Rectal smooth muscle tissue (tissue), 1 donor: ENCODE results near the gene TXNDC15.
"Not testable (repeated sequence)": the region's sequence is repeated elsewhere in the genome, so short reads cannot be mapped to it uniquely, and the experiment has no call there.

Source experiments
- H3K27ac ChIP-seq: one replicate; pipeline ENCODE4 v1.7.0; 2013; ENCODE audit warnings: low read depth, low read length, inconsistent platforms
- H3K27me3 ChIP-seq: one replicate; pipeline ENCODE4 v1.7.0; 2013; ENCODE audit warnings: low read length; ENCODE audit not compliant: control insufficient read depth, insufficient read depth
- H3K36me3 ChIP-seq: one replicate; pipeline ENCODE4 v1.7.0; 2013; ENCODE audit warnings: low read length; ENCODE audit not compliant: control insufficient read depth, insufficient read depth
- H3K4me1 ChIP-seq: one replicate; pipeline ENCODE4 v1.7.0; 2013; ENCODE audit warnings: low read length; ENCODE audit not compliant: control insufficient read depth, insufficient read depth
- H3K4me3 ChIP-seq: one replicate; pipeline ENCODE4 v1.7.0; 2013; ENCODE audit warnings: low read length
- H3K9ac ChIP-seq: one replicate; pipeline ENCODE4 v1.7.0; 2013; ENCODE audit warnings: low read length

TXNDC15 gene

GRCh38 chr5:134846641-134846960 is 27.6 kb upstream of the TXNDC15 start:
- peak overlapping the region; percentile 90 for H3K27ac ChIP-seq
- H3K4me3 ChIP-seq = peak overlapping the region; percentile 59
- peak overlapping the region; percentile 6 for H3K9ac ChIP-seq
- peaks cover 12% of the 10 kb centered on the region for H3K4me1 ChIP-seq
- no peaks in the 10 kb centered on the region for H3K27me3 ChIP-seq
- no peaks in the 10 kb centered on the region for H3K36me3 ChIP-seq

DNA sequence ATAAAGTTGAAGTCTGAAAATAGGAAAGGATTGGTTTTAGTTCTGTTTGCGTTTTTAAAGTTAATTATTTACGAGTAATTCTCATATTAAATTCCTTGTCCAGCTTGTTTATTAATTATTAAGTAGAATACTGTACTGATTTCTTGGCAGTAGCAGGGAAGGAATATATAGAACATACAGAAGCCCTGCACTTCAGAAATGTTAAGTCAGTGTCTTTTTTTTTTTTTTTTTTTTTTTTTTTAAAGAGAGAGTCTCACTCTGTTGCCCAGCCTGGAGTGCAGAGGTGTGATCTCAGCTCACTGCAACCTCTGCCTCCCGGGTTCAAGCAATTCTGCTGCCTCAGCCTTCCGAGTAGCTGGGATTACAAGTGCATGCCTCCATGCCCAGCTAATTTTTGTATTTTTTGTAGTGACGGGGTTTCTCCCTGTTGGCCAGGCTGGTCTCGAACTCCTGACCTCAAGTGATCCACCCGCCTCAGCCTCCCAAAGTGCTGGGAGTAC is 24.7 kb upstream of the TXNDC15 start:
- peaks cover 12% of the 10 kb centered on the region for H3K4me1 ChIP-seq
- H3K9ac ChIP-seq, H3K27me3 ChIP-seq, H3K4me3 ChIP-seq, H3K36me3 ChIP-seq, H3K27ac ChIP-seq: not testable (repeated sequence)

GRCh38 chr5:134851307-134851923 is 22.8 kb upstream of the TXNDC15 start:
- Histone ChIP-seq H3K4me1 (peaks cover 12% of the 10 kb centered on the region), H3K27ac (no peak overlapping the region), H3K36me3 (peaks cover 4% of the 10 kb centered on the region)

DNA sequence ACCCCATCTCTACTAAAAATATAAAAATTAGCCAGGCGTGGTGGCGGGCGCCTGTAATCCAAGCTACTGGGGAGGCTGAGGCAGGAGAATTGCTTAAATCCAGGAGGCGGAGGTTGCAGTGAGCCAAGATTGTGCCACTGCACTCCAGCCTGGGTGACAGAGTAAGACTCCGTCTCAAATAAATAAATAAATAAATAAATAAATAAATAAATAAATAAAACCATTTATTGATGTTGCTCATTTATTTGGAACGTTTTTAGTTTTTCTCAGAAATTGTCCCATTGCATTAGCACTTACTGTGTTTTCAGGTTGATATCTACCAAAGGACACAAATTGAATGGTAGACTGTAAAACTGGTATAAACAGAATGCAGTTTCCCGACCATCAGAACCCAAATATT is 17.7 kb upstream of the TXNDC15 start:
- H3K4me1 ChIP-seq, H3K27me3 ChIP-seq, H3K27ac ChIP-seq, H3K4me3 ChIP-seq, H3K36me3 ChIP-seq, H3K9ac ChIP-seq: not testable (repeated sequence)

More at GRCh38 chr5:134851307-134851923, 22.8 kb upstream of the TXNDC15 start:
- Histone ChIP-seq H3K9ac (no peak overlapping the region), H3K27me3 (no peaks in the 10 kb centered on the region), H3K4me3 (no peak overlapping the region)

GRCh38 chr5:134857401-134857800 is 16.8 kb upstream of the TXNDC15 start:
- no peak overlapping the region for H3K27ac ChIP-seq
- H3K4me1 ChIP-seq = no peaks in the 10 kb centered on the region
- H3K4me3 ChIP-seq = no peak overlapping the region
- peaks cover 10% of the 10 kb centered on the region for H3K36me3 ChIP-seq
- H3K27me3 ChIP-seq = no peaks in the 10 kb centered on the region
- no peak overlapping the region for H3K9ac ChIP-seq

GRCh38 chr5:134864707-134865106 is 9.5 kb upstream of the TXNDC15 start:
- no peak overlapping the region for H3K9ac ChIP-seq
- no peaks in the 10 kb centered on the region for H3K27me3 ChIP-seq
- no peaks in the 10 kb centered on the region for H3K36me3 ChIP-seq
- H3K4me3 ChIP-seq = no peak overlapping the region
- no peaks in the 10 kb centered on the region for H3K4me1 ChIP-seq
- no peak overlapping the region for H3K27ac ChIP-seq

DNA sequence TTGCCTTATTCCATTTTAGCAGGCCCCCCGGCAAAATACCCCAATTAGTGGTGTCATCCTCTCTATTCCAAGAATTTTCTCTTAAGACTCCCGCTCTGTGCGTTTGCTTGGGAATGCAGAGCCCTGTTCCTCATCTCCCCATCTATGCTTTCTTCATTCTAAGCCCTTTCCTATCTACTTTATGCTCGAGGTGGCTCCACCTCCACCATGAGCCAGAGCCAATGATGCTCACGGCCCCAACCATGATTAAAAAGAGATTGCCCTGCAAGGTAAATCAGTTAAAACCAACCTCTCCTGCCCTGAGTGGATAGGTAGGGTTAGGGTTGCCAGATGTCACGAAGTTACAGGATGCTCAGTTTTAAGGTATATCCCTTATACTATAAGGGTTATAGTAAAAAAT is 677 bp upstream of the TXNDC15 start:
- Histone ChIP-seq H3K4me1 (peaks cover 10% of the 10 kb centered on the region), H3K27me3 (no peaks in the 10 kb centered on the region), H3K9ac (peak overlapping the region; percentile 78), H3K27ac (peak overlapping the region; percentile 96), H3K36me3 (no peaks in the 10 kb centered on the region), H3K4me3 (peak overlapping the region; percentile 95)

DNA sequence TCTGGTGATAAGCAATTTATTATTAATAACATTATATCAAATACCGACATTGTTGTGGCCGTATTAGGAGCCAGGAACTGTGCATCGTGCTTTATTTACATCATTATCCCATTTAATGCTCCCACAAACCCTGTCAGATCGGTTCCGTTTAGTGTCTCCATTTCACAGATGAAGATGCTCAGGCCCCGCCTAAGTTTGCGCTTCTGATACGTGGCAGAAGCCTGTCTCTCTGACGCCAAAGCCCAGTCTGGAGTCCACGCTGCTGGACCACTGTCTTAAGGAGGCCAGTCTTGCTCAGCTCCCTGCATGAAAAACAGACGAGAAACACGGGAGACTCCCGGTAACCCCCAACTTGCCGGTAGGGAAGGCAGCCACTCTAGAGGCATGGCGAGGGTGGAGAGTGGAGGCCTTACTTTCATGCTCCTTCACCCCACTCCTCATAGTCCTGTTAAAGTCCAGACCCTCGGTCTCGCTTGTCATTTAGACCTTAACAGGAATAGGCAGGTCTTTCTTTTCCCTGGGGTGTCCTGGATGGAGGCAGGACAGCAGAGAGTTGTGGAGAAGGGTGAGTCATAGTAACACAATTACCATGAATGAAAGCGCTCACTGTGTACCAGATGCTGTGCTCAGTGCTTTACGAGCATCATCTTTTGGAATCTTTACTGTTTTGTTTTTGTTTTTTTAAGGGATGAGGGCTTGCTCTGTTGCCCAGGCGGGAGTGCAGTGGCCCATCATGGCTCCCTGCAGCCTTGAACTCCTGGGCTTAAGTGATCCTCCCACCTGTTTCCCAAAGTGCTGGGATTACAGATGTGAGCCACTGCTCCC is 872 bp downstream of the TXNDC15 start:
- Histone ChIP-seq H3K36me3 (no peaks in the 10 kb centered on the region), H3K9ac (peak overlapping the region; percentile 78), H3K4me3 (peak overlapping the region; percentile 95), H3K27ac (peak overlapping the region; percentile 96), H3K4me1 (peaks cover 10% of the 10 kb centered on the region), H3K27me3 (no peaks in the 10 kb centered on the region)

DNA sequence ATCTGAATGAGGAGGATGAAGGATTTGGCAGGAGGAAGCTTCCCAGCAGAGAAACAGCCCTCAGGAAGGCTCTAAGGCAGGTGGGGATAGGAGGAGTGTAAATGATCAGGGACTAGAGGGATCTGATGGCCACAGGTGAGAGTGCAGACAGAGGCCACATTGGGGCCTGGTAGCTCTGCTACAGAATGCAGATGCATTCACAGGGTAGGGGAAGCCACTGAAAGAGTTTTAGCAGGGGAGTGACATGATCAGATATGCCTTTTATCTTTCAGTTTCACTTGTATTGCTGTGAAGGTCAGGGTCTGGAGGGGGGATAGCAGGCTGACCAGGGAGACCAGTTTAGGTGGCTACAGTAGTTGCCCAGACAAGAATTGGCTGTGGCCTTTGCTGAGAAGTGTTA is 3.0 kb downstream of the TXNDC15 start:
- Histone ChIP-seq H3K27ac (no peak overlapping the region), H3K9ac (no peak overlapping the region), H3K4me1 (peaks cover 10% of the 10 kb centered on the region), H3K36me3 (no peaks in the 10 kb centered on the region), H3K27me3 (no peaks in the 10 kb centered on the region), H3K4me3 (no peak overlapping the region)

- H3K9ac ChIP-seq = no peak overlapping the region
- no peaks in the 10 kb centered on the region for H3K36me3 ChIP-seq
- H3K4me1 ChIP-seq = peaks cover 10% of the 10 kb centered on the region
- H3K27me3 ChIP-seq = no peaks in the 10 kb centered on the region
- H3K27ac ChIP-seq = no peak overlapping the region
- H3K4me3 ChIP-seq = no peak overlapping the region
Observed at GRCh38 chr5:134878403-134878802, 4.2 kb downstream of the TXNDC15 start.

DNA sequence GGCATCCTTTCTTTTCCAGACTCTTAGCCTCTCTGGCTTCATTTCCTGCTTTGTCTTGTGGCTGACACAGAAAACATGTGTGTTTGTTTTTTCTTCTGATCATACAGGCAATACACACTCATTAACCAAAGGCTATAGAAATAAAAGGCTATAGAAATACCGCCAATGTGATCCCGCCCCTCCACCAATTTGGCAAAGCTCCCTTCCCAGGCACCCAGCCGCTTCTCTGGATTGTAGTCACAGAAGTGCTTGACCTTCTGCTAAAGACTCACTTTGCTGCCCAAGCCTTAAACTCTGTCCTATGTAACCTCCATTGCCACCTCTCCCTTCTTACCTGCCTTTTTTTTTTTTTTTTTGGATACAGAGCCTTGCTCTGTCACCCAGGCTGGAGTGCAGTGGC is 5.3 kb downstream of the TXNDC15 start:
- Histone ChIP-seq H3K27ac (no peak overlapping the region), H3K9ac (no peak overlapping the region), H3K36me3 (no peaks in the 10 kb centered on the region), H3K27me3 (no peaks in the 10 kb centered on the region), H3K4me1 (peaks cover 7% of the 10 kb centered on the region), H3K4me3 (no peak overlapping the region)

GRCh38 chr5:134880937-134881336 is 6.8 kb downstream of the TXNDC15 start:
- not testable (repeated sequence) for H3K27me3 ChIP-seq, H3K4me3 ChIP-seq, H3K36me3 ChIP-seq, H3K27ac ChIP-seq, H3K9ac ChIP-seq, H3K4me1 ChIP-seq

DNA sequence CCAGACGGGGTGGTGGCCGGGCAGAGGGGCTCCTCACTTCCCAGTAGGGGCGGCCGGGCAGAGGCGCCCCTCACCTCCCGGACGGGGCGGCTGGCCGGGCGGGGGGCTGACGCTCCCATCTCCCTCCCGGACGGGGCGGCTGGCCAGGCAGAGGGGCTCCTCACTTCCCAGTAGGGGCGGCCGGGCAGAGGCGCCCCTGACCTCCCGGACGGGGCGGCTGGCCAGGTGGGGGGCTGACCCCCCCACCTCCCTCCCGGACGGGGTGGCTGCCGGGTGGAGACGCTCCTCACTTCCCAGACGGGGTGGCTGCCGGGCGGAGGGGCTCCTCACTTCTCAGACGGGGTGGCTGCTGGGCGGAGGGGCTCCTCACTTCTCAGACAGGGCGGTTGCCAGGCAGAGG is 7.5 kb downstream of the TXNDC15 start:
- H3K27ac ChIP-seq, H3K27me3 ChIP-seq, H3K4me3 ChIP-seq, H3K4me1 ChIP-seq, H3K36me3 ChIP-seq, H3K9ac ChIP-seq: not testable (repeated sequence)
